Cardiac fibroblast (primary cell): ENCODE measurements around the gene CYP46A1.

Experiments used
- DNase-seq, 2 donors: peaks; one replicate each; pipeline versions ENCODE4 v3.0.0 to v3.0.0-alpha.2; 2010; ENCODE audit warnings: low read depth in 2 of 2
- H3K4me3 ChIP-seq, 2 donors: replicated peaks in 1 of 2; 1 replicate in 1 of 2; 2 replicates in 1 of 2; pipeline ENCODE4 v1.5.1; 2011; ENCODE audit warnings: low read depth in 2 of 2, low read length in 2 of 2, mild to moderate bottlenecking in 2 of 2, moderate library complexity in 1 of 2
- CTCF ChIP-seq: IDR thresholded peaks from one replicate; pipeline ENCODE4 v1.5.1; 2011; ENCODE audit warnings: low read depth, mild to moderate bottlenecking, low read length, inconsistent platforms

The CYP46A1 gene

DNA sequence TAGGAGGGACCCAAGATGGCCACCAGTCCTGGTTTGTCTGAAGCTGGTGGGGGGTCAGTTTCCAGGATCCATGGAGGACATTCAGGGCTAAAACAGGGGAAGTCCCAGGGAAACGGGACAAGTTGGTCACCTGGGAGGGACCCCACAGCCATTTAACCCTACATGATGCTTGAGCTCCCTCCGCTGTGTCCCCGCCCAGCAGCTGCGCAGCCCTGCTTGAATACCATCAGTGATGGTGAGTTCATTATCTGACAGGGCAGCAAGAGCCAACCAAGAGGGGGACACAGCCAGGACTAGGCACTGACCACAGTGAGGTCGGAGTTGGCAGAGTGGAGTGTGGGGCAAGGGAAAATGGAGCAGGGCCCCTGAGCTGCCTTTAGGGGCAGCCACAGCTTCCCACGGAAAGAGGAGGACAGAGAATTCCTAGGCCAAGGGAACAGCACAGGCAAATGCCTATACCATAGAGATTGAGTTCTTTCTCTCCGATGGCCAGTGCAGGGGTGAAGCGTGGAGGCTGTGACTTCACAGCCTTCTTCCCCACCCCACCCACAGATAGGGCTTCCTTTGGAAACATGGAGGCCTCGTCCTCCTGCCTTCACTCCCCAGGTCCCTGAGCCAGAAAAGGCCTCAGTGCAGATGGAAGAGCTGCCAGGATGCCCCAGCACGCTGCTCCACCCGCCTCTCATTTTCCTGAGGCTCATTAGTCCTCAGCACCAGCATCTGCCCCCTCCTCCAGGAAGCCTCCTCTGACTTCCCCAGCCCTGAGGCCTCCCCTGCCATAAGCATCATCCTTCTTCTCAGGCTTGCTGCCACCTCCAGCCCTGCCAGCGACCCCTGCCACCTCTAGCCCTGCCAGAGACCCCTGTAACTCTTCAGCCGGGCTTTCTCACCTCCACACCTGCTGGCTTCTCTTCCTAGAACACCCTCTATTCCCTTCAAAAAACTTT lies 51.4 kb downstream of the CYP46A1 start:
- no peak for DNase-seq
- no peak overlapping the region for H3K4me3 ChIP-seq
- TF ChIP-seq CTCF: no peak

DNA sequence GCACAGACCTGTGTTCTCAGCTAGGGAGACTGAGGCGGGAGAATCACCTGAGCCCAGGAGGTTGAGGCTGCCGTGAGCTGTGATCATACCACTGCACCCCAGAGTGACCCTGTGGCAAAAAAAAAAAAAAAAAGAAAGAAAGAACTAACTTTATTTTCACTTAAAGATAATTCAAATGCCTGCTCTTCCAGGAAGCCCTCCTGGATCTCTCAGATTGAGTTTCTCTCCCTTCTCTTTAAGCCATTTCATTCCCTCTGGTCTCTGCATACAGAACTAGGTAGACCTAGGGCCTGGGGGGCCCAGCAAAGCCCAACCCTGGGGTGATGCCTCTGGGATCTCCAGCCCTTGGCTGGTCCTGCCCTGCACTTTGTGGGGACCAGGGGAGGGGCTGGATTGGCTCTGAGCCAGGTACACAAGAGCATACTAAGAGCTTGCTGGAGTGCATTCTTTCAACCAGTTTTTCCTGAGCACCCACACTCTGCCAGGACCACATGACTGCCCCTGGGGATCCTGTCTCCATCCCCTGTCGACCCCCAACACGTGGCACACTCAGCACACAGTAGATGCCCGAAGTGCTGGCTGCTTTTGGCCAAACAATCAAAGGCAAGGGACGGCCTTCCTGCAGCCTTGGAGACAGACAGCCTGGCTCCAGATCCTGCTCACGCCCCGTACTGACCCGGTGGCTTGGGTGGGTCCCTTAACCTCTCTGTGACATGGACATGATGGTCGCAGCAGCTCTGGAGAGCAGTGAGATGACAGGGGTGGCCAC lies 52.7 kb downstream of the CYP46A1 start:
- no peak for DNase-seq
- no peak overlapping the region for H3K4me3 ChIP-seq
- no peak for TF ChIP-seq CTCF

DNA sequence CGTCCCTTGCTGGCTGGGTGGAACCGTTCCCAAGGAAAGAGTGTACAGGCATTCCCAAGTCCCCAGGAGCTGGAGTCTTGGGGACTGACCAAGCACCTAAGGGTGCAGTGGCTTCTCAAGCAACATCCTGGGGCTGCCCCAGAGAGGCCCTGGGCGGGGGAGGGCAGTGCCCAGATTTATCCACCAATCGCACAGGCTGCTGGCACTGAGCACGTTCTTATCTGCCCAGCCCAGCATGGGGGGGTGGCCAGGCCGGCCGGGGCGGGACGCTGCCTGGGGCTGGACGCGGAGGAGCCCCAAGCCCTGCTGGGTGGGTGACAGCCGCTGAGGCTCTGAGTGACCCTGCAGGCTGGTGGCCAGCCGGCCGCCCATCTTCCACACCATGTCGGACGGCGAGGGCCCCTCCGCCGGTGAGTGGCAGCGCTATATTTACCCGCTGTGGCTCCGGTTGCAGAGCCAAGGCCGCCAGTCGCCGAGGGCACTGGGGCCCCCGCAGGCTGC lies 53.4 kb downstream of the CYP46A1 start:
- peak overlapping the region; percentile 27 to 40 for H3K4me3 ChIP-seq

DNA sequence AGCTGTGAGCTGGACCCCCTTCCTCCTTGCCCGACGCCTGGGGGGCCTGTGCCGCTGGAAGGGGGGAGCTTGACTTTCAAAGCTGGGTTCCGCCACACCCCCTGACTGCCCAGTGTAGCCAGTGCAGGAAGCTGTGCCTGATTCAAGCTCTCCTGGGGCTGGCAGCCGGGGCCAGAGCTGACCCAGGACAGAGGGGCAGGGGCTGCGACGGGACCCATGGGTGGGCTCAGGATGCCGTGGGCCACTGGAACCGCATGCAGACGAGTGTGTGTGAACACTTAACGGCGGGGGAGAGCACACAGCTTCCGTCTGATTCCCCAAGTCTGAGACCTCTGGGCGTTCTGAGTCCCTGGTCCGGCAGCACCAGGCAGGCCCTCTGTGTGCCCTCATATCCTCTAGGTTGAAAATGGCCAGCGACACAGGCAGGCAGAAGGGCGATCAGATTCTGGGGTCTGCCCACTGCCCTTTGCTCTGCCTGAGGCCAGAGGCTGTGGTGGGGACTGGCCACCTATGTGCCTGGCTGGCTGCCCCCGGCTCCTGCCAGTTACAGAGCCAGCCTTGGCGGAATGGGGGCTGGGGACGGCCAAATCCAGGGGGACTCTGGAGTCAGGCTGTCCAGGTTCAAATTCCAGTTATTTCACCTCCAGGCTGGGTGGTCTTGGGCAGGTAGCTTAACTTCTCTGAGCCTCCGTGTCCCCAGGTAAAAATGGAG lies 54.0 kb downstream of the CYP46A1 start:
- H3K4me3 ChIP-seq: peak overlapping the region; percentile 27 to 40
- DNase-seq: no peak
- TF ChIP-seq CTCF: no peak

More for the DNA sequence above, 53.4 kb downstream of the CYP46A1 start:
- no peak for TF ChIP-seq CTCF
- no peak for DNase-seq

- H3K4me3 ChIP-seq: no peak overlapping the region
- no peak for TF ChIP-seq CTCF
Observed at GRCh38 chr14:99740411-99740810, 56.3 kb downstream of the CYP46A1 start.

DNA sequence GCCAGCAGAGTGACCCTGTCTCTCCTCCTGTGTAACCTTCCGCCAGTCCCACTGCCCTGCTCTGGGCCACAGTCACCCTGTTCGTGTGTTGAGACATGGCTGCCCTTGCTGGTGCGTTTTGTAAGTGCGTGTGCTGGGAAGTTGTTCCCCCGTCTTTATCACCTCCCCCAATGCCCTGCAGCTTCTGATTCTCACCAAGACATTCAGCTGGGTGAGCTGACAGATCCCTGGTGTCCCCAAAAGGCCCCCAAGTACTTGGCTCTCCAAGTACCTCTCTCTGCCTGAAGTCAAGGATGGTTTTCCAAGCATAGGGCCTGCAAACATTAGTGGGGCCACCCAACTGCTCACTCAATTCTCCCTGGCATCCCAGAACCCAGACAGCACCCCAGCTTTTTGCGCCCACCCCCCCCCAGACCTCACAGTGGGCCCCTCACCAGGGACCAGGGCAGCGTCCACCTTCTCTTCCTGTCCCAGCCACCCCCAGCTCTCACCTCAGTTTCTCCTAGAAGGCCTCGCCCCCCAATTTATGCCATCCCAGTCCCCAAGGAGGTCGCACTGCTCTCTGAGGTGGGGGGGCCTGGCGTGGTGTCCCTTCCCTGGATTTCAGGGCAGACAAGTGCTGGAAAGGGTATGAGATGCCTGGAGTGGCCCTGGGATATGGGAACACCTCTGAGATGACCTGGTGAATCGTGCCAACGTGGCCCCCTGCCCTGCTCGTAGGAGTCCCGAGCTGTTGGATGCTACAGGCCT lies 57.3 kb downstream of the CYP46A1 start:
- DNase-seq: no peak
- no peak for TF ChIP-seq CTCF

More at GRCh38 chr14:99740411-99740810, 56.3 kb downstream of the CYP46A1 start:
- DNase-seq: no peak

More for the DNA sequence above, 57.3 kb downstream of the CYP46A1 start:
- no peak overlapping the region for H3K4me3 ChIP-seq
